ENCODE results near the gene SFTPD. TPM values are rescaled to one million over a fixed set of nuclear protein-coding genes. Genes with fewer than 3 reads are reported as not detected.

SFTPD gene
- total and polyA plus RNA-seq, 9 of the 15 experiments (the other 6 are each of a cell fraction or from before 2014, with no cell fraction given), result 0.20 TPM; not detected in 8

GRCh38 chr10:79904671-79905321 is 44.1 kb downstream of the SFTPD start (continued):
- TF ChIP-seq ATF3 (IDR thresholded peaks at IDR 0.05) (no peak), ATF3 (CRISPR knock-in tag; conservative IDR thresholded peaks at IDR 0.05) (no peak), ZNF518B (CRISPR knock-in tag; IDR thresholded peaks at IDR 0.05) (no peak), ZNF217 (CRISPR knock-in tag; IDR thresholded peaks at IDR 0.05) (no peak), MYC (IDR thresholded peaks at IDR 0.05; ENCODE audit: low read depth, low read length) (no peak), MYC (CRISPR knock-in tag; IDR thresholded peaks at IDR 0.05; ENCODE audit: borderline replicate concordance, low read depth) (no peak), MBD2 (IDR thresholded peaks at IDR 0.05; ENCODE audit: borderline replicate concordance, low read depth) (no peak), CBX2 (IDR thresholded peaks at IDR 0.05; ENCODE audit: insufficient read depth, low read length, poor library complexity, severe bottlenecking) (peak; percentile 94), MBD1 (CRISPR knock-in tag; IDR thresholded peaks at IDR 0.05) (no peak), TRIM28 (IDR thresholded peaks at IDR 0.05) (no peak), CBX8 (IDR thresholded peaks at IDR 0.05; ENCODE audit: borderline replicate concordance, extremely low read depth, low read depth, low read length, poor library complexity, severe bottlenecking) (peak; percentile 52), MITF (IDR thresholded peaks at IDR 0.05) (no peak), POU5F1 (IDR thresholded peaks at IDR 0.05; ENCODE audit: borderline replicate concordance, low read depth, low read length, partially characterized antibody) (no peak), ZBTB11 (CRISPR knock-in tag; IDR thresholded peaks at IDR 0.05) (peak in 1 of 3 experiments; percentile 72; a peak in 2 of 6 replicates), ZNF146 (CRISPR knock-in tag; IDR thresholded peaks at IDR 0.05; ENCODE audit: unreplicated experiment) (no peak)
